Measurements from ENCODE around the gene PGM2L1.
A peak's percentile ranks its signal among the peaks of the same experiment; 100 is the strongest.

The PGM2L1 gene

DNA sequence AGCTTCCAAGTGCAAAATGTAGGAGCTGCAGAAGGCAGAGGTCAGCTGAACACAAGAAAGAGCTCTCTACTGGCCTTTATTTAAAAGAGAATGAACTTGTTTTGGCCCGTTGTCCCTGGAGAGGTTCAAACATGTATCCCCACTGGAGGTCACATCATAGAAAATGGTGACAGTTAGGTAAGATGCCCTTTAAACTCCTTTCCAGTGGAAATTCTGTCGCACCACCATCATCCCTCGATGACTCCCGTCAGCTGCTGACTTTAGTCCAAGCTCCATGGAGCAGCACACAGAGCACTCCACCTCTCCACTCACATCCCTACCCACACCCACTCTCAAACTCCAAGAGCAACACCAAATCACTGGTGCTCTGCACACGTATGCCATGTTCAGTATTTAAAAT lies 71.6 kb downstream of the PGM2L1 start:
- TF ChIP-seq TCF12 (IDR thresholded peaks at IDR 0.05; ENCODE audit: low read depth) (no peak), EGR1 (IDR thresholded peaks at IDR 0.05) (no peak), ZBTB7A (IDR thresholded peaks at IDR 0.05; ENCODE audit: low read depth) (no peak), FOXM1 (IDR thresholded peaks at IDR 0.05; ENCODE audit: borderline replicate concordance, low read depth) (no peak), TEAD4 (IDR thresholded peaks at IDR 0.05) (no peak), NFIC (IDR thresholded peaks at IDR 0.05) (no peak), YY1 (IDR thresholded peaks at IDR 0.05; ENCODE audit: low read depth) (no peak), CEBPB (IDR thresholded peaks at IDR 0.05) (no peak), CREB1 (IDR thresholded peaks at IDR 0.05; ENCODE audit: low read depth) (no peak), TAF1 (IDR thresholded peaks at IDR 0.05; ENCODE audit: low read depth) (no peak), EP300 (IDR thresholded peaks at IDR 0.05; ENCODE audit: borderline replicate concordance) (no peak), RAD21 (IDR thresholded peaks at IDR 0.05; ENCODE audit: low read depth) (no peak)
- TF ChIP-seq, protein P1, sequence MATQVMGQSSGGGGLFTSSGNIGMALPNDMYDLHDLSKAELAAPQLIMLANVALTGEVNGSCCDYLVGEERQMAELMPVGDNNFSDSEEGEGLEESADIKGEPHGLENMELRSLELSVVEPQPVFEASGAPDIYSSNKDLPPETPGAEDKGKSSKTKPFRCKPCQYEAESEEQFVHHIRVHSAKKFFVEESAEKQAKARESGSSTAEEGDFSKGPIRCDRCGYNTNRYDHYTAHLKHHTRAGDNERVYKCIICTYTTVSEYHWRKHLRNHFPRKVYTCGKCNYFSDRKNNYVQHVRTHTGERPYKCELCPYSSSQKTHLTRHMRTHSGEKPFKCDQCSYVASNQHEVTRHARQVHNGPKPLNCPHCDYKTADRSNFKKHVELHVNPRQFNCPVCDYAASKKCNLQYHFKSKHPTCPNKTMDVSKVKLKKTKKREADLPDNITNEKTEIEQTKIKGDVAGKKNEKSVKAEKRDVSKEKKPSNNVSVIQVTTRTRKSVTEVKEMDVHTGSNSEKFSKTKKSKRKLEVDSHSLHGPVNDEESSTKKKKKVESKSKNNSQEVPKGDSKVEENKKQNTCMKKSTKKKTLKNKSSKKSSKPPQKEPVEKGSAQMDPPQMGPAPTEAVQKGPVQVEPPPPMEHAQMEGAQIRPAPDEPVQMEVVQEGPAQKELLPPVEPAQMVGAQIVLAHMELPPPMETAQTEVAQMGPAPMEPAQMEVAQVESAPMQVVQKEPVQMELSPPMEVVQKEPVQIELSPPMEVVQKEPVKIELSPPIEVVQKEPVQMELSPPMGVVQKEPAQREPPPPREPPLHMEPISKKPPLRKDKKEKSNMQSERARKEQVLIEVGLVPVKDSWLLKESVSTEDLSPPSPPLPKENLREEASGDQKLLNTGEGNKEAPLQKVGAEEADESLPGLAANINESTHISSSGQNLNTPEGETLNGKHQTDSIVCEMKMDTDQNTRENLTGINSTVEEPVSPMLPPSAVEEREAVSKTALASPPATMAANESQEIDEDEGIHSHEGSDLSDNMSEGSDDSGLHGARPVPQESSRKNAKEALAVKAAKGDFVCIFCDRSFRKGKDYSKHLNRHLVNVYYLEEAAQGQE (IDR thresholded peaks at IDR 0.05; ENCODE audit: low read depth), result no peak
- TF ChIP-seq, protein P2, sequence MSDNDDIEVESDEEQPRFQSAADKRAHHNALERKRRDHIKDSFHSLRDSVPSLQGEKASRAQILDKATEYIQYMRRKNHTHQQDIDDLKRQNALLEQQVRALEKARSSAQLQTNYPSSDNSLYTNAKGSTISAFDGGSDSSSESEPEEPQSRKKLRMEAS (IDR thresholded peaks at IDR 0.05), result no peak

DNA sequence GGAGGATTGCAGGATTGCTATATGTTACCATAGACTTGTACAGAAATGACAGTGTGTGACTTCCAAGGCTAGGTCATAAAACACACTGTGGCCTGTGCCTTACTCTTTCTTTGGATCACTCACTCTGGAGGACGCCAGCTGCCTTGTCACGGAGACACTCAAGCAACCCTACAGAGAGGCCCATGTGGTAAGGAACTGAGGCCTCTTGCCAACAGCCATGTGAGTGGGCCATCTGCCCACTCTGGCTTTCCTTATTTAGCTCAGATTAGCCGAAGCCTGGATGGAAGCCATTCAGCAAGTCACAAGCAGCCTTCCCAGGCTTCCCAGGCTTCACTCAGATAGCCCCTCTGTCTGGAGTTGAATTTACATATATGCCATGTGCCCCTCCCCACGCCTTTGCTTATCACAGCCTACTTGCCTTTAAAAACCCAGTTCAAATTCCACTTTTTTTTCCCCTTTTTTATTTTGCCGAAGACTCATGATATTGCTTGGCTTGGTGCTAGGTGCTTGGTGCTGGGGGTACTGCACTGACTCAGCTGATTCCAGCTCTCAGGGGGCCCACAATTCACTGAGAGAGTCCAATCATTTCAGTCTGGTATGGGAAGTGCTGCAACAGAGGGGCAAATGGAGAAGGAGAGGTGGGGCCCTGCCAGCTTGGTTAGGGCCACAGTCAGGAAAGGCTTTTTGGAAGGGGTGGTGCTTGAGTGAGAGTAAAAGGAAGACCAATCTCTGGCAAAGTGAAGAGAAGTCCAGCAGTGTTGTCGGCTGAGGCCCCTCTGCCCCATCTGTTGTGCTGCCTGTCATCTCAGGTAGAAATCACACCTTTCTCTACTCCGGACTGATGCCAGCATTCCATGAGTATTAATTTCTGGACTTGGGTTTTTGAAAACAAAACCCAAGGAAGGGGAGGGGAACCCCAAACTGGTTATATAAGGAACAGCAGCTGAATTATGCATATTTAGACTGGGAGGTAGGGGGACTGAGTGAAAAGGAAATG lies 72.3 kb downstream of the PGM2L1 start:
- TF ChIP-seq NFIC (IDR thresholded peaks at IDR 0.05) (no peak), CEBPB (IDR thresholded peaks at IDR 0.05) (no peak), EGR1 (IDR thresholded peaks at IDR 0.05) (no peak), EP300 (IDR thresholded peaks at IDR 0.05; ENCODE audit: borderline replicate concordance) (no peak), TCF12 (IDR thresholded peaks at IDR 0.05; ENCODE audit: low read depth) (no peak), YY1 (IDR thresholded peaks at IDR 0.05; ENCODE audit: low read depth) (no peak), FOXM1 (IDR thresholded peaks at IDR 0.05; ENCODE audit: borderline replicate concordance, low read depth) (no peak)
- TF ChIP-seq, protein P2 (IDR thresholded peaks at IDR 0.05), result no peak

DNA sequence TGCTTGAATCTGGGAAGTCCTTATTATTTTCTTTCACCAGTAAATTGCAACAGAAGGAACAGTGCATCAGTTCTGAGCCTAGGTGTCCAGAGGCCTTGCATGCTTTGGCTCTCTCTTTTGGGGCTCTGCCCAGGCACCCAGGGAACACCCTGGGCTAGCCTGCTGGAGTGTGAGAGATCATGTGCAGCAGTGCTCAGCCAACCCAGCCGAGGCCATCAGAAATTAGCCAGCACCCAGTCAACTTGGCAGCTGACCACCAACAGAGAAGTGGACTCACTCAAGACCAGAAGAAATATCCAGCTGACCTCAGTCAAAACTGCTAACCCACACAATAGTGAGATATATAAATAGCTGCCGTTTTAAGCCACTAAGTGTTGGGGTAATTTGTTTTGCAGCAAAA lies 75.6 kb downstream of the PGM2L1 start:
- TF ChIP-seq CREB1 (IDR thresholded peaks at IDR 0.05; ENCODE audit: low read depth), result no peak
- no peak for TF ChIP-seq EGR1 (IDR thresholded peaks at IDR 0.05)
- no peak for TF ChIP-seq TAF1 (IDR thresholded peaks at IDR 0.05; ENCODE audit: low read depth)
- TF ChIP-seq FOXM1 (IDR thresholded peaks at IDR 0.05; ENCODE audit: borderline replicate concordance, low read depth), result no peak
- no peak for TF ChIP-seq RAD21 (IDR thresholded peaks at IDR 0.05; ENCODE audit: low read depth)
- no peak for TF ChIP-seq EP300 (IDR thresholded peaks at IDR 0.05; ENCODE audit: borderline replicate concordance)

DNA sequence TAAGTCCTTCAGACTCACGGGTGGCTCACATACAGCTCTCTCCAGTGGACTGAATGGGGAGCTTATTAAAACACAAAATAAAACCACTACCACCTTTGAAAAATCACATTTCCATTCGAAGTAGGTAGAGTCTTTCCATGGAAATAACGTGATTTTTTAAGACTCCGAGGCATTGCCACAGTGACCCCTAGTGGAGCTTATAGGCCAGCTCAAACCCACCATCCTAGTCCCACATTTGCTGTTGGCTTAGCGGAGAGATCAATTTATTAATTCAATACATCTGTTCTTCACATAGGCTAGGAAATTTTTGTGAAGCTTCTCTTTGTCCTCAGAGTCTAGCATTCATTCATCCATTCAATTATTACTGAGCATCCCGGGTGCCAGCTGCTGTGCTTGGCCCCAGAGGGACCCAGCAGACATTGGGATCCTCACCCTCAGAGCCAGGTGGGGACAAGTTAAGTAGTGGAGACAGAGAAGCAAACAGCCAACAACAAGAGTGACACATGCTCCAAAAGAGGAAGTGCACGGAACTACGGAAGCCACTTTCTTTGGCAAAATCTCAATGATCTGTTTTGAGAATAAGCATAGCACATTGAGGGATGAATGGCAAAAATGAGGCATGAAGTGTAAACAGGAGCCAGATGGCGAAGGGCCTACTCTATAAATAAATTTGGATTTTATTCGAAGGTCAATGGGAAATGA lies 76.6 kb downstream of the PGM2L1 start:
- TF ChIP-seq RAD21 (IDR thresholded peaks at IDR 0.05; ENCODE audit: low read depth) (peak; percentile 68), TCF12 (IDR thresholded peaks at IDR 0.05; ENCODE audit: low read depth) (no peak), EP300 (IDR thresholded peaks at IDR 0.05; ENCODE audit: borderline replicate concordance) (no peak), TAF1 (IDR thresholded peaks at IDR 0.05; ENCODE audit: low read depth) (no peak), ZBTB7A (IDR thresholded peaks at IDR 0.05; ENCODE audit: low read depth) (no peak), CEBPB (IDR thresholded peaks at IDR 0.05) (no peak)
- TF ChIP-seq, protein P2 (IDR thresholded peaks at IDR 0.05), result no peak
- TF ChIP-seq, protein P1 (IDR thresholded peaks at IDR 0.05; ENCODE audit: low read depth), result no peak

DNA sequence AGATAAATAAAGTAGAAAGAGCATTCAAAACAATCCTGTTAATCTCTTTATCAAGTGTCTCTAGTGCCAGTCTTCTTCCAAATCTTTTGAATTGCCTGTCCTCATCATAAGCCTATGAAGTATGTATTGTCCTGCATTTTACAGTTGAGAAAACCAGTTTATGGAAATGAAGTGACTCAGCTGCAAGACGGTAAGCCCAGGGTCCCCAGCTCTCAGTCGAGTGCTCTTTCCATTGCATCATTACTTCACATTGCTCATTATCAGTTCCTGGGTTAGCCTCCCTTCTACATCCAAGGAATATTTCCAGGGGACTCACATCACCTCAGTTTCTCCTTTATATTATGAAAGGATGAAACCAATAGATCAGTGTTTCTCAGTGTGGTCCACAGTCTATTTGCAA lies 77.7 kb downstream of the PGM2L1 start:
- TF ChIP-seq FOXM1 (IDR thresholded peaks at IDR 0.05; ENCODE audit: borderline replicate concordance, low read depth), result no peak
- no peak for TF ChIP-seq TEAD4 (IDR thresholded peaks at IDR 0.05)
- TF ChIP-seq CREB1 (IDR thresholded peaks at IDR 0.05; ENCODE audit: low read depth), result no peak
- TF ChIP-seq EGR1 (IDR thresholded peaks at IDR 0.05), result no peak
- TF ChIP-seq RAD21 (IDR thresholded peaks at IDR 0.05; ENCODE audit: low read depth), result no peak
- TF ChIP-seq TAF1 (IDR thresholded peaks at IDR 0.05; ENCODE audit: low read depth), result no peak
- TF ChIP-seq, protein P1 (IDR thresholded peaks at IDR 0.05; ENCODE audit: low read depth), result no peak
- TF ChIP-seq, protein P2 (IDR thresholded peaks at IDR 0.05), result no peak
- no peak for TF ChIP-seq NFIC (IDR thresholded peaks at IDR 0.05)
- TF ChIP-seq ZBTB7A (IDR thresholded peaks at IDR 0.05; ENCODE audit: low read depth), result no peak
- TF ChIP-seq YY1 (IDR thresholded peaks at IDR 0.05; ENCODE audit: low read depth), result no peak
- TF ChIP-seq TCF12 (IDR thresholded peaks at IDR 0.05; ENCODE audit: low read depth), result no peak
- no peak for TF ChIP-seq EP300 (IDR thresholded peaks at IDR 0.05; ENCODE audit: borderline replicate concordance)
- no peak for TF ChIP-seq CEBPB (IDR thresholded peaks at IDR 0.05)
- TF ChIP-seq, protein P3, sequence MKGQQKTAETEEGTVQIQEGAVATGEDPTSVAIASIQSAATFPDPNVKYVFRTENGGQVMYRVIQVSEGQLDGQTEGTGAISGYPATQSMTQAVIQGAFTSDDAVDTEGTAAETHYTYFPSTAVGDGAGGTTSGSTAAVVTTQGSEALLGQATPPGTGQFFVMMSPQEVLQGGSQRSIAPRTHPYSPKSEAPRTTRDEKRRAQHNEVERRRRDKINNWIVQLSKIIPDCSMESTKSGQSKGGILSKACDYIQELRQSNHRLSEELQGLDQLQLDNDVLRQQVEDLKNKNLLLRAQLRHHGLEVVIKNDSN (IDR thresholded peaks at IDR 0.05), result no peak
